ENCODE data around the gene TMEM255A. TPM values are rescaled to one million over a fixed set of nuclear protein-coding genes. Genes with fewer than 3 reads are reported as not detected.

TMEM255A gene
- total and polyA plus RNA-seq, 2 of the 4 experiments (the other 2 are of a cell fraction) = 0.03 TPM; not detected in 1

GRCh38 chrX:120332394-120332793 lies 21.1 kb upstream of the TMEM255A start:
- no peak overlapping the region for H2AFZ ChIP-seq (replicated peaks; ENCODE audit: low read length, poor library complexity)
- H3K18ac ChIP-seq (ENCODE audit: low read depth, low read length) = no peak overlapping the region
- H3K4me3 ChIP-seq (ENCODE audit: insufficient read depth, low read depth, low read length) = no peak overlapping the region
- no peak overlapping the region for H2AK9ac ChIP-seq (replicated peaks; ENCODE audit: low read depth, low read length, poor library complexity)
- H3K9me3 ChIP-seq (ENCODE audit: control insufficient read depth, insufficient read depth, low read length) = no peaks in the 10 kb centered on the region
- H2BK15ac ChIP-seq (ENCODE audit: low read depth, low read length) = no peak overlapping the region
- H2BK120ac ChIP-seq (ENCODE audit: low read depth, low read length) = no peak overlapping the region
- no peak overlapping the region for H2BK5ac ChIP-seq (ENCODE audit: low read depth, low read length, poor library complexity, severe bottlenecking)
- no peaks in the 10 kb centered on the region for H4K20me1 ChIP-seq (ENCODE audit: insufficient read depth, low read length)
- intact Hi-C loops (cut with micrococcal nuclease) (no loop called here), in situ Hi-C loops (cut with MboI; ENCODE audit: low sequenced_read_pairs) (no loop called here), dilution Hi-C loops (cut with HindIII; ENCODE audit: low sequenced_read_pairs, unreplicated experiment) (no loop called here)
- ATAC-seq (ENCODE audit: low read depth) = no peak
- no peak overlapping the region for H4K5ac ChIP-seq (ENCODE audit: low read depth, low read length)
- no peaks in the 10 kb centered on the region for H3K36me3 ChIP-seq (ENCODE audit: control insufficient read depth, insufficient read depth, low read length)
- no peak overlapping the region for H4K91ac ChIP-seq (ENCODE audit: insufficient read depth, low read depth, low read length)
- no peak overlapping the region for H3K27ac ChIP-seq (ENCODE audit: insufficient read depth, low read length)
- H3K79me1 ChIP-seq (ENCODE audit: low read depth in 1 of 2, low read length in 2 of 2) = no peaks in the 10 kb centered on the region
- H2AK5ac ChIP-seq (ENCODE audit: low read depth, low read length) = no peak overlapping the region
- H2BK20ac ChIP-seq (ENCODE audit: low read depth, low read length) = no peak overlapping the region
- H3K4ac ChIP-seq (ENCODE audit: low read depth, low read length) = no peak overlapping the region
- ChIA-PET CTCF (no interaction called here), POLR2A (ENCODE audit: unreplicated experiment) (no interaction called here)
- no peak for DNase-seq
- no peak for TF ChIP-seq MAZ (IDR thresholded peaks at IDR 0.05; ENCODE audit: borderline replicate concordance, low read depth, low read length)
- TF ChIP-seq FOS (IDR thresholded peaks at IDR 0.05; ENCODE audit: low read depth, low read length) = no peak
- no peak for TF ChIP-seq CEBPB (IDR thresholded peaks at IDR 0.05; ENCODE audit: low read depth, low read length)
- TF ChIP-seq MXI1 (IDR thresholded peaks at IDR 0.05; ENCODE audit: borderline replicate concordance, low read depth, low read length) = no peak
- no peak for TF ChIP-seq ELK1 (IDR thresholded peaks at IDR 0.05; ENCODE audit: borderline replicate concordance, low read depth, low read length)
- no peak for TF ChIP-seq USF2 (IDR thresholded peaks at IDR 0.05; ENCODE audit: low read depth, low read length)
- TF ChIP-seq CTCF (conservative IDR thresholded peaks at IDR 0.05; ENCODE audit: low read depth, low read length) = no peak
- TF ChIP-seq RCOR1 (IDR thresholded peaks at IDR 0.05; ENCODE audit: insufficient replicate concordance, low read length) = no peak
- TF ChIP-seq MAFK (IDR thresholded peaks at IDR 0.05; ENCODE audit: low read depth, low read length) = no peak
- TF ChIP-seq BHLHE40 (IDR thresholded peaks at IDR 0.05; ENCODE audit: low read depth, low read length) = no peak
- no peak for TF ChIP-seq RFX5 (IDR thresholded peaks at IDR 0.05; ENCODE audit: low read depth, low read length)
- no peak for TF ChIP-seq POLR2A (IDR thresholded peaks at IDR 0.05; ENCODE audit: low read depth, low read length)
- TF ChIP-seq RAD21 (IDR thresholded peaks at IDR 0.05; ENCODE audit: low read length) = no peak
- no peak for TF ChIP-seq NFE2L2 (IDR thresholded peaks at IDR 0.05; ENCODE audit: low read depth, low read length)
- TF ChIP-seq CHD1 (IDR thresholded peaks at IDR 0.05; ENCODE audit: low read depth, low read length) = no peak
- no peak for TF ChIP-seq SMC3 (IDR thresholded peaks at IDR 0.05; ENCODE audit: low read depth, low read length)
- H3K23ac ChIP-seq (ENCODE audit: low read depth, low read length) = no peak overlapping the region
- no peaks in the 10 kb centered on the region for H3K9me1 ChIP-seq (ENCODE audit: insufficient read depth, low read length)
- WGBS, 2 experiments (ENCODE audit: extremely low coverage in 2 of 2, insufficient read length in 1 of 2) = no CpG with 5 or more reads among the region's 1 CpG
- BruUV-seq (replicated peaks) = no TSS peak
- no peak overlapping the region for H3K4me2 ChIP-seq (ENCODE audit: low read depth, low read length)
- H3K27me3 ChIP-seq (ENCODE audit: control insufficient read depth, insufficient read depth, low read length) = no peaks in the 10 kb centered on the region
- H3K56ac ChIP-seq (ENCODE audit: extremely low read depth, insufficient read depth, low read length) = no peak overlapping the region
- no peaks in the 10 kb centered on the region for H3K4me1 ChIP-seq (ENCODE audit: control insufficient read depth, insufficient read depth, low read length)
- no peak overlapping the region for H3K14ac ChIP-seq (replicated peaks; ENCODE audit: low read depth, low read length)
- no peak overlapping the region for H3K9ac ChIP-seq (ENCODE audit: low read depth, low read length)
- no peak overlapping the region for H4K8ac ChIP-seq (ENCODE audit: low read depth in 2 of 2, low read length in 2 of 2)
